Ovary (tissue), 3 donors: ENCODE measurements around the gene RAB3IL1.

Experiments
- CTCF ChIP-seq, 3 donors: fragments of 450-650 bp in 2 of 3; fragments of 200-600 bp in 1 of 3; IDR thresholded peaks; one replicate each; pipeline versions ENCODE4 v1.5.1 to v1.8.0; 2016 to 2022; ENCODE audit warnings: antibody characterized with exemption in 3 of 3, mild to moderate bottlenecking in 1 of 3
- POLR2A ChIP-seq: fragments of 450-650 bp; IDR thresholded peaks from one replicate; pipeline ENCODE4 v1.6.1; 2017; ENCODE audit warnings: antibody characterized with exemption, mild to moderate bottlenecking, moderate library complexity
- donor health status: DM: no; HTN: no; CAD: no.

DNA sequence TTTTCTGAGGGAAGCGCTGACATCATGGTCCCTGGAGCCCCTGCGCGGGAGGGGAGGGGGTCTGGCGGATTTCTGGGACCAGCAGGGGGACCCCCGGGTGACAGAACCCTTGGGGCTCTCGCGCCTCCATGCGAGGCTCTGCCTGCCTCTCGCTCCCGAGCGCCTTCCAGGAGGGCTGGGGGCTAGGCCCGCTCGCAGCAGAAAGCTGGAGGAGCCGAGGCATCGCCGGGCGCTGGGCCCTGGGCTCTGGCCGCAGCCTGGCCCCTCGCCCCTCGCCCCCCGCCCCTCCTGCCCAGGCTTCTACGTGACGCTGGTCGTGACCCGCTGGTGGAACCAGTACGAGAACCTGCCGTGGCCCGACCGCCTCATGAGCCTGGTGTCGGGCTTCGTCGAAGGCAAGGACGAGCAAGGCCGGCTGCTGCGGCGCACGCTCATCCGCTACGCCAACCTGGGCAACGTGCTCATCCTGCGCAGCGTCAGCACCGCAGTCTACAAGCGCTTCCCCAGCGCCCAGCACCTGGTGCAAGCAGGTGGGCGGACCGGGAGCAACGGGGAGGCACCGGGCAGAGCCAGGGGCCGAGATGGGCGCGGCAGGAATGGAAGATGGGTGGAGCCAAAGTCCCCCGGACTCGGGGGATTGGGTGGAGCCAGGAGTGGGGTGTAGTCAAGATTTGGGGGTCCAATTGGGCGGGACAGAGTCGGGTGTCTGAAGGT lies 38.2 kb upstream of the RAB3IL1 start:
- TF ChIP-seq CTCF (IDR thresholded peaks at IDR 0.05) (peak in 1 of 3 donors; percentile 3), POLR2A (peak; percentile 46)
